HepG2 (cell line): Measurements from ENCODE around the gene CLEC18C. TPM values are rescaled to one million over a fixed set of nuclear protein-coding genes. Genes with fewer than 3 reads are reported as not detected.

ENCODE experiments used
- FLYWCH1 ChIP-seq: sonication (generic); formaldehyde crosslinking; IDR thresholded peaks from 2 replicates; pipeline ENCODE4 v1.8.1; 2023; ENCODE audit warnings: mild to moderate bottlenecking, missing genetic modification reagents
- FOXP1 ChIP-seq, 2 experiments: fragments of 450-650 bp in 1 of 2; IDR thresholded peaks; 2 replicates each; pipeline ENCODE4 v1.6.1; 2017 to 2018; ENCODE audit warnings: antibody characterized with exemption in 1 of 2
- MAFF ChIP-seq: IDR thresholded peaks from 2 replicates; pipeline ENCODE4 v1.6.1; 2011; ENCODE audit warnings: low read depth, low read length, improper control_type of control experiment
- NCOR1 ChIP-seq: fragments of 200-600 bp; sonication (generic); IDR thresholded peaks from 2 replicates; pipeline ENCODE4 v1.7.0; 2017; ENCODE audit warnings: antibody characterized with exemption, low read length, borderline replicate concordance
- NR2C2 ChIP-seq: sonication (generic); formaldehyde crosslinking; IDR thresholded peaks from 2 replicates; pipeline ENCODE4 v1.4.0; 2020; ENCODE audit warnings: missing genetic modification reagents, mild to moderate bottlenecking, moderate library complexity, borderline replicate concordance
- TBP ChIP-seq: sonication (generic); formaldehyde crosslinking; IDR thresholded peaks from 2 replicates; pipeline ENCODE4 v1.5.0; 2020; ENCODE audit warnings: missing genetic modification reagents
- TGIF2 ChIP-seq: IDR thresholded peaks from 2 replicates; pipeline ENCODE4 v1.6.1; 2016; ENCODE audit warnings: control low read depth, missing compliant biosample characterization
- ZFP36L1 ChIP-seq: sonication (generic); formaldehyde crosslinking; IDR thresholded peaks from 2 replicates; pipeline ENCODE4 v1.8.0; 2022; ENCODE audit warnings: mild to moderate bottlenecking, missing genetic modification reagents, moderate library complexity
- ZNF138 ChIP-seq: sonication (generic); formaldehyde crosslinking; IDR thresholded peaks from 2 replicates; pipeline ENCODE4 v1.5.0; 2020; ENCODE audit warnings: mild to moderate bottlenecking, low read depth, missing genetic modification reagents
- ZNF17 ChIP-seq: sonication (generic); formaldehyde crosslinking; IDR thresholded peaks from 2 replicates; pipeline ENCODE4 v1.5.0; 2020; ENCODE audit warnings: mild to moderate bottlenecking, missing genetic modification reagents
- ZNF34 ChIP-seq: sonication (generic); formaldehyde crosslinking; IDR thresholded peaks from 2 replicates; pipeline ENCODE4 v1.4.0; 2020; ENCODE audit warnings: mild to moderate bottlenecking, missing genetic modification reagents, borderline replicate concordance
- ZNF432 ChIP-seq: sonication (generic); formaldehyde crosslinking; IDR thresholded peaks from 2 replicates; pipeline ENCODE4 v1.5.0; 2020; ENCODE audit warnings: missing genetic modification reagents, mild to moderate bottlenecking, borderline replicate concordance
- ZNF546 ChIP-seq: sonication (generic); formaldehyde crosslinking; conservative IDR thresholded peaks from 2 replicates; pipeline ENCODE4 v1.8.1; 2023; ENCODE audit warnings: mild to moderate bottlenecking, missing genetic modification reagents
- ZNF629 ChIP-seq: sonication (generic); formaldehyde crosslinking; conservative IDR thresholded peaks from 2 replicates; pipeline ENCODE4 v1.5.0; 2020; ENCODE audit warnings: missing genetic modification reagents
- ZNF672 ChIP-seq: sonication (generic); formaldehyde crosslinking; IDR thresholded peaks from 2 replicates; pipeline ENCODE4 v1.8.1; 2022; ENCODE audit warnings: missing genetic modification reagents
- ZNF724P ChIP-seq: sonication (generic); formaldehyde crosslinking; IDR thresholded peaks from 2 replicates; pipeline ENCODE4 v1.8.0; 2022; ENCODE audit warnings: missing genetic modification reagents, borderline replicate concordance
- polyA plus RNA-seq, 8 experiments: library from polyadenylated mRNA; depleted of rRNA in 3 of 8; stranded (reverse) in 7 of 8; unstranded in 1 of 8; fragments of >200 nt; fragmentation: Illumina TruSeq in 4 of 8; extraction: Trizol in 4 of 8; gene quantifications; 2 replicates each; pipeline versions ENCODE4 v1.2.1 to v1.2.3, GENCODE V29; 2011 to 2016; ENCODE audit warnings: low read depth in 4 of 8, missing spikeins in 1 of 8, mixed read lengths in 1 of 8; ENCODE audit not compliant: insufficient read depth in 1 of 8
- total RNA-seq, 5 experiments: library from RNA; depleted of rRNA; stranded (reverse); fragments of >200 nt; fragmentation: Illumina TruSeq; extraction: Trizol; gene quantifications; 2 replicates each; pipeline ENCODE4 v1.2.3, GENCODE V29; 2016; ENCODE audit warnings: low read depth in 1 of 5
- TF ChIP-seq, protein P1 (sequence below): sonication (generic); formaldehyde crosslinking; IDR thresholded peaks from 2 replicates; pipeline ENCODE4 v1.5.0; 2020; ENCODE audit warnings: mild to moderate bottlenecking, missing genetic modification reagents, moderate library complexity
- TF ChIP-seq, protein P2 (sequence below): sonication (generic); formaldehyde crosslinking; IDR thresholded peaks from 2 replicates; pipeline ENCODE4 v1.5.1; 2020; ENCODE audit warnings: missing genetic modification reagents, mild to moderate bottlenecking, borderline replicate concordance
- TF ChIP-seq, protein P3 (sequence below): sonication (generic); formaldehyde crosslinking; IDR thresholded peaks from 2 replicates; pipeline ENCODE4 v1.4.0; 2020; ENCODE audit warnings: missing genetic modification reagents

CLEC18C gene
- total and polyA plus RNA-seq, 2 of the 13 experiments (the other 11 are each of a cell fraction or from before 2014, with no cell fraction given): 0.15 to 0.29 TPM

DNA sequence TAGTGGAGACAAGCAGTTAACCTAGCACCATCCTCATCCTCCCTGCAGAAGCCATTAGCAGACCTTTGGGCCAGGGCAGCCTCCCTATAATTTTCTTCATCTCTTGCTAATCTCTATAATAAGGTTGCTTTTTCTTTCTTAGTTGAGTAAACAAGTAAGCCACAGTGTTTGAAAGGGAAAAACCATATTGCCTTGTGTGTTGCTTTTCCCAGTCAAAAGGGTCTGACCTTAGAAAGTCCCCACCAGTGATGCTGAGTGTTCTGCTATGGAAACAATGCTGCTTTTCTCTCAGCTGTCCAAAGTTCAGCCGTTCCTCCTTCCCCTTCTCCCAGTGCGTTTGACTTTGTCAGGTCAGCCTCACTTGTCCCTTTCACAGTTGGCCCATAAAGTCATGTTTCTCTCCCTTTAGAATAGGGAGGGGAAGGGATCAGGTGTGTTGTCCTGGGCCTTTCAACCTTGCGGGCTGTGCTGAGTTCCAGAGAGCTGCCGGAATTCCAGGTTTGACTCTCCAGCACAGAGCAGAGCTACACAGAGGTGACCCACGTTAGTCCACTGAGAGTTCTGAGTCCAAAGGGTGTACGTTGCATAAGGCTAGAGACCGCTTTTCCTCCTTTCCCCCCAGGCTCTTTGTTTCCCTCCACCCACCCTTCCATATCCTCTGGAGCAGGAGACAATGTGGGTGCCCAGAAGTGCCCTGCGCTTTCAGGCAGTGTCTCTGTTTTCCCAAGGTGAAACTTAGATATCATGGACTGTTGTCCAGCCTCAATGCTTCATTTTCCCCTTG lies 15.9 kb upstream of the CLEC18C start (continued):
- no peak; the same call in 1 of the 2 replicates for TF ChIP-seq MAFF
- peak; percentile 99 for TF ChIP-seq NCOR1
- TF ChIP-seq, protein P1, sequence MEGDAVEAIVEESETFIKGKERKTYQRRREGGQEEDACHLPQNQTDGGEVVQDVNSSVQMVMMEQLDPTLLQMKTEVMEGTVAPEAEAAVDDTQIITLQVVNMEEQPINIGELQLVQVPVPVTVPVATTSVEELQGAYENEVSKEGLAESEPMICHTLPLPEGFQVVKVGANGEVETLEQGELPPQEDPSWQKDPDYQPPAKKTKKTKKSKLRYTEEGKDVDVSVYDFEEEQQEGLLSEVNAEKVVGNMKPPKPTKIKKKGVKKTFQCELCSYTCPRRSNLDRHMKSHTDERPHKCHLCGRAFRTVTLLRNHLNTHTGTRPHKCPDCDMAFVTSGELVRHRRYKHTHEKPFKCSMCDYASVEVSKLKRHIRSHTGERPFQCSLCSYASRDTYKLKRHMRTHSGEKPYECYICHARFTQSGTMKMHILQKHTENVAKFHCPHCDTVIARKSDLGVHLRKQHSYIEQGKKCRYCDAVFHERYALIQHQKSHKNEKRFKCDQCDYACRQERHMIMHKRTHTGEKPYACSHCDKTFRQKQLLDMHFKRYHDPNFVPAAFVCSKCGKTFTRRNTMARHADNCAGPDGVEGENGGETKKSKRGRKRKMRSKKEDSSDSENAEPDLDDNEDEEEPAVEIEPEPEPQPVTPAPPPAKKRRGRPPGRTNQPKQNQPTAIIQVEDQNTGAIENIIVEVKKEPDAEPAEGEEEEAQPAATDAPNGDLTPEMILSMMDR (CRISPR knock-in tag): peak; percentile 27; the same call in 1 of the 2 replicates
- TF ChIP-seq FOXP1 (IDR thresholded peaks at IDR 0.05): peak; percentile 28; the same call in 1 of the 2 replicates
- peak; percentile 47 for TF ChIP-seq FOXP1 (CRISPR knock-in tag; IDR thresholded peaks at IDR 0.05)
- TF ChIP-seq, protein P2, sequence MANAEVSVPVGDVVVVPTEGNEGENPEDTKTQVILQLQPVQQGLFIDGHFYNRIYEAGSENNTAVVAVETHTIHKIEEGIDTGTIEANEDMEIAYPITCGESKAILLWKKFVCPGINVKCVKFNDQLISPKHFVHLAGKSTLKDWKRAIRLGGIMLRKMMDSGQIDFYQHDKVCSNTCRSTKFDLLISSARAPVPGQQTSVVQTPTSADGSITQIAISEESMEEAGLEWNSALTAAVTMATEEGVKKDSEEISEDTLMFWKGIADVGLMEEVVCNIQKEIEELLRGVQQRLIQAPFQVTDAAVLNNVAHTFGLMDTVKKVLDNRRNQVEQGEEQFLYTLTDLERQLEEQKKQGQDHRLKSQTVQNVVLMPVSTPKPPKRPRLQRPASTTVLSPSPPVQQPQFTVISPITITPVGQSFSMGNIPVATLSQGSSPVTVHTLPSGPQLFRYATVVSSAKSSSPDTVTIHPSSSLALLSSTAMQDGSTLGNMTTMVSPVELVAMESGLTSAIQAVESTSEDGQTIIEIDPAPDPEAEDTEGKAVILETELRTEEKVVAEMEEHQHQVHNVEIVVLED (CRISPR knock-in tag): peak; percentile 38; the same call in 1 of the 2 replicates
- TF ChIP-seq ZFP36L1: no peak; the same call in 1 of the 2 replicates
- peak; percentile 95 for TF ChIP-seq ZNF629 (CRISPR knock-in tag)
- no peak for TF ChIP-seq ZNF138 (CRISPR knock-in tag)
- no peak for TF ChIP-seq TBP (CRISPR knock-in tag)
- 0 out of 2 replicates have a peak, but pooled peaks have one; percentile 12 for TF ChIP-seq TGIF2 (CRISPR knock-in tag)
- TF ChIP-seq ZNF672 (CRISPR knock-in tag): no peak
- no peak for TF ChIP-seq ZNF17 (CRISPR knock-in tag)
- TF ChIP-seq NR2C2 (CRISPR knock-in tag): peak; percentile 81
- no peak; the same call in 1 of the 2 replicates for TF ChIP-seq ZNF724P (CRISPR knock-in tag)
- no peak for TF ChIP-seq FLYWCH1 (CRISPR knock-in tag)
- TF ChIP-seq, protein P3, sequence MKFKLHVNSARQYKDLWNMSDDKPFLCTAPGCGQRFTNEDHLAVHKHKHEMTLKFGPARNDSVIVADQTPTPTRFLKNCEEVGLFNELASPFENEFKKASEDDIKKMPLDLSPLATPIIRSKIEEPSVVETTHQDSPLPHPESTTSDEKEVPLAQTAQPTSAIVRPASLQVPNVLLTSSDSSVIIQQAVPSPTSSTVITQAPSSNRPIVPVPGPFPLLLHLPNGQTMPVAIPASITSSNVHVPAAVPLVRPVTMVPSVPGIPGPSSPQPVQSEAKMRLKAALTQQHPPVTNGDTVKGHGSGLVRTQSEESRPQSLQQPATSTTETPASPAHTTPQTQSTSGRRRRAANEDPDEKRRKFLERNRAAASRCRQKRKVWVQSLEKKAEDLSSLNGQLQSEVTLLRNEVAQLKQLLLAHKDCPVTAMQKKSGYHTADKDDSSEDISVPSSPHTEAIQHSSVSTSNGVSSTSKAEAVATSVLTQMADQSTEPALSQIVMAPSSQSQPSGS (CRISPR knock-in tag): peak; percentile 34; the same call in 1 of the 2 replicates
- TF ChIP-seq ZNF432: no peak
- no peak for TF ChIP-seq ZNF34 (CRISPR knock-in tag)
- no peak; the same call in 1 of the 2 replicates for TF ChIP-seq ZNF546 (CRISPR knock-in tag)
